GM19239 (cell line): Measurements from ENCODE around the gene TMEM222.

ENCODE experiments used
- DNase-seq: peaks from one replicate; pipeline ENCODE4 v3.0.0; 2011; ENCODE audit warnings: low spot score; ENCODE audit not compliant: insufficient read length
- FAIRE-seq: peaks from 2 replicates; lab custom pipeline; 2011; peaks lifted over from hg19 to GRCh38; lab: Jason Lieb, UNC

Gene TMEM222

GRCh38 chr1:27356619-27357280 is 34.8 kb downstream of the TMEM222 start:
- DNase-seq (no peak), FAIRE-seq (no peak)

DNA sequence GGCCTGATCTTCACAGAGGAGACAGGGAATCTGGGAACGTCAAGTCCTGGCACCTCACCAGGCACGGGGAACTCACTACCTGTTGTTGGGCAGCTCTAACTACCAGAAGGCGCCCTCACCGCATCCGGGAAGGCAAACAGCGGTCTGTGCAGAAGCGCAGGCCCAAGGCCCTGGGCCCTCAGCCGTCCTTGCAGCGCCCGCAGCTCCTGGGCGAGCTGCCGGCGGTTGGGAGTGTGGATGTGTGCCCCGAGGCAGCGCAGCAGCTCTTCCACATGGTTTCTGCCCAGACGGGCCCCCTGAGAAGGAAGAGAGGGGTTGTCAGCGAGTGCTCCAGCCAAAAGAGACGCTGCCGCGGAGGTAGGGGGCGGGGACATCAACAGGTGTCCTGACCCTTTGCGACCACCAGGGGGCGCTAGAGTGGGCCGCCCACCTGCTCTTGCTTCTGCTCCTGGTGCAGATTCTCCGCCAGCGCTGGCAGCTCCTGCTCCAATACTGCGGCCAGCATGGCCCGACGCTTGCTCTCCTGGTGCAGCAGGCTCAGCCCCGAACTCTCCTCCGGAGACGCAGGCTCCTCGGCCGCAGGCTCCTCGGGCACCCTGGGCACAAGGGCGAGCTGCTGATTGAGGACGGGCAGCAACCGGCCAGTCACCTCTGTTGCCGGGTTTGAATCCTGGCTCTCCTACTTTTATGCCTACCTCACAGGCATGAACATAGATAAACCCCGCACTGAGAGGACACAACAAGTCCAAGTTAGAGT is 35.5 kb downstream of the TMEM222 start:
- FAIRE-seq (peak; percentile 86), DNase-seq (peak; percentile 98)

GRCh38 chr1:27358038-27358927 is 36.3 kb downstream of the TMEM222 start:
- no peak for FAIRE-seq

DNA sequence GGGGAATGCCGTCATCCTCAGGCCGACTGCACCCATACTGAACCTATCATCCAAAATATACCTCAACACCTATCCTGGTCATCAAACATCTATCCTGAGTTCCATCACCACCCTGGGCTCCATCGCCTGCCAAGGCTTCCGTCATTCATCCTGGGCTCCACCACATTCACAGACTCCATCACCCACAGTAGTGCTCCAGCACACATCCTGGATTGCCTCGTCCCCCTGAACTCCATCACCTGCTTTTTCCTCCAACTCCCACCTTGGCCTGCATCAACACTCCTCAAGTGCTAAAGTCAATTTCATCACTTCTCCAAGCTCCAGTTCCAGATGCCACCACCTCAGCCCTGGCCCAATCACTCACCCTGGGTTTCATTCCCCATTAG is 37.0 kb downstream of the TMEM222 start:
- DNase-seq (no peak), FAIRE-seq (no peak)

More at GRCh38 chr1:27358038-27358927, 36.3 kb downstream of the TMEM222 start:
- no peak for DNase-seq

DNA sequence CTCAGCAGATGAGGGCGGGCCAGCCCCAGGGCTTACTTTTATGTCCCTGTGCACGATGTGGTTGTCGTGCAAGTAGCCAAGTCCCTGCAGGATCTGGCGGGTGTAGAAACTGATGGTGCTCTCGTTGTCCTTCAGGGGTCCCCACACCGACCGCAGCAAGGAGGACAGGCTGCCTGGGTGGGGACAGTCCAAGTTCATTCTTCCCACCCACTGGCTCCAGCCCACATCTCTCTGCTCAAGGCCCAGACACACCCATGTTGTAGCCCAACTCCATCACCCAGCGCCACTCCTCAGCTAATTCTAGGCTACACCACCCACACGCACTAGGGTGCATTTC is 37.8 kb downstream of the TMEM222 start:
- no peak for DNase-seq
- FAIRE-seq, result no peak

GRCh38 chr1:27360159-27361043 is 38.4 kb downstream of the TMEM222 start:
- FAIRE-seq, result peak; percentile 68
- DNase-seq, result no peak

GRCh38 chr1:27361044-27361402 is 39.1 kb downstream of the TMEM222 start:
- FAIRE-seq, result no peak

DNA sequence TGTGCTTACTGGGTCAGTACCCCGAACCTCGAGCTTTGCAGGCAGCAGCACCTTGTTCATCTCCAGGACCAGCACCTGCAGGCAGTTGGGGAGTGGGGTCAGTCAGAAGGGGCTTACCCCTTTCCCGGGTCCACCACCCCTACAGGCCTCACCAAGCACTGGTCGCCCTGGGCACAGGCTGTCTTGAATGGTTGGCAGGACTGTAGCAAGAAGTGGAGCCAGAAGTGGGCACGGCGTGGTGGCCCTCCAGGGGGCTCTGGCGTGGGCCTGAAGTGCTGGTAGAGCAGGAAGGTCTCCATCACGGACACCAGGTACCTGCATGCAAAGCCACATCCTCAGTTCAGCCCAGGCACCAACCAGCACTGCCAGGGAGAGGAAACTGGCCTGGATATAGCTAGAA is 39.6 kb downstream of the TMEM222 start:
- FAIRE-seq, result no peak
- no peak for DNase-seq

More at GRCh38 chr1:27361044-27361402, 39.1 kb downstream of the TMEM222 start:
- no peak for DNase-seq

GRCh38 chr1:27363766-27364695 is 42.1 kb downstream of the TMEM222 start:
- no peak for DNase-seq
- no peak for FAIRE-seq

GRCh38 chr1:27364696-27365371 is 42.9 kb downstream of the TMEM222 start:
- no peak for DNase-seq
- no peak for FAIRE-seq

DNA sequence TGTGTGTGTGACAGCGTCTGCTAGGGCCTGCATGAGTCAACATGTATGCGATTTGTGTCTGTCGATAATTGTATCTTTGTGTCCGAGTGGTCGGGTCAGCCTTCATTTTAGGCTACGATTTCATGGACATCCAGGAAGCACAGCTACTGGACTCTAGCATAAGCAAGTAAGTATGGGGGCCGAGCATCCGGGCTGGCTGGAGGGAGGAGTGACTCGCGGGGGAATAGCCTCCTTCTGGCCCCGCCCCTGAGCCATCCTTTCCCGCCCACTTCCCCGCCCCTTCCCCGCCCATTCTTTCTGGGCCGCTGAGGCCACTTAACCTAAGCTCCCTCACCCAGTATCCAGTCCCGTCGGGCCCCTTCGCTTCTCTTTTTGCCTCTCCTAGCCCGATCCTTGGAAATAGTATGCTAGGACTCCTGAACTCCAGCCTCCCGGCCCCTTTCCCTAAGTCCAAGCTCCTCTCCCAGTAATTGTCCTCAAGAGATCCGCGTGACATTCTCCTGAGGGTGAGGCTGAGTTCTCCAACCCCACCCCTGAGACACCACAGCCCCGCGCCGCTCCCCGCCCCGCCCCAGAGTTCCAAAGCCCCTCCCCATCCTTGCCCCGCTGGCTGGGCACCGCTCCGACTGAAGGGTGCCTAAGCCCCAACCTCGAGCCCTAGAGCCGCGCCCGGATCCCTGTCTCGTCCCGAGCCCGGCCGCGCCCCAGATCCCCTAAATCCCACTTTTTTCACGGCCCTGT is 43.6 kb downstream of the TMEM222 start:
- DNase-seq, result peak; percentile 98
- peak; percentile 96 for FAIRE-seq

GRCh38 chr1:27366113-27366410 is 44.1 kb downstream of the TMEM222 start:
- FAIRE-seq, result no peak
- peak; percentile 71 for DNase-seq

- FAIRE-seq (peak; percentile 4), DNase-seq (peak; percentile 54)
Observed at GRCh38 chr1:27366411-27367159, 44.6 kb downstream of the TMEM222 start, which contains the start of gene MAP3K6. TSS of gene MAP3K6 (minus strand) at chr1:27366961. CDS start at chr1:27366597, 364 bp downstream.

DNA sequence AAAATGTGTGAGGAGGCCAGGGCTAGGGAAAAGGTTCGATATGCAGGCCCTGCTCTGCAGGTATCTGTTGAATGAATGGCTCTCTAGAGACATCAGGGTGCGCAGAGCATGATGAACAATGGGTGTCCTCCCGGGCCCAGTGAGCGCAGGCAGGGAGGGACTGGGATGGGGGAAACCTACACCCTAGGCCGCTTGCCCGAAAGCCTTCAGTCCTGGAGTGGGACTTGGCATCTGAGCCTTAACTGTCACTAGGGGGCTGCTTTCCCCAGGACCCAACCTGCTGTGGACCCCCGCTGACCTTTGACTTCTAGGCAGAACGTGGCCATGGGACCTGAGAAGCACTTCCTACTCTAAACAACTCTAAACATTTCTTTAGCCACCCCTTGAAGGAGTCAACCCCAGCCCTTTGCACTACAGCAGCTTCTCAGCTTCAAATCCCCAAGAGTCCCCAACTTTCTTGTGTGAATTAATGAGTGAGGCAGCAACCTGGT is 45.2 kb downstream of the TMEM222 start:
- FAIRE-seq (no peak), DNase-seq (no peak)

DNA sequence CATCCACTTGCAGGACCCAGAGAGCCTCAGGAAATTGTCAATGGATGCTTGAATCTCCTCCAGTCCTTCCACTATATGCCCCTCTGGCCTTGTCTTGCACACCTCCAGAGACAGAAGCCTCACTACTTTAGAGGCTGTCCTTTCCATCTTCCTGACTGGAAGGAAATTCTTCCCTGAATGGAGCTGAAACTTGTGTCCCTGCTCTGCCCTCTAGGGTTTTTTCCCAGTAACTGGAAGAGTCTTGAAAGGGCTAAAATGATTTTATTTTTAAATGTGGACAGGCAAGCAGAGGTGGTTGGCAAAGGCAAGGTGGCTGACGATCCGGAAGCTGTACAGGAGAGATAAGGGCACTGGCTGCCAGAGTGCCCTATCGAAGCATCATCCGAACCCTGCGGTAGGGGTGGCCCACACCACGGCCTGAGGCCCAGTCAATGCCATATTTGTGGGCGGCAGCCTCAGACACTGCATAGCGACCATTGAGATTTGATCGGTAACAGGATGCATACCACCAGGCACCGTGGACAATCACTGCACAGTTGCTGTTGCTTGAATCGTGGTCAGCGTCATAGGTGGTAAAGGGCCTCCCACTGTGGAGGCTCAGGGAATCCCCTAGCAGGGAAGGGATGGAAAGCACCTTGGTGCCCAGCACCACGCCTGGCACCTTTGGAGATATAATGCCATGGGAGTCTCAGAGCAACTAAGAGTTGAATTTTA is 47.1 kb downstream of the TMEM222 start:
- no peak for DNase-seq
- FAIRE-seq, result no peak
